ENCODE data around the gene LGR5. TPM values are rescaled to one million over a fixed set of nuclear protein-coding genes. Genes with fewer than 3 reads are reported as not detected.

The LGR5 gene
- total RNA-seq, 1 experiment from 2014 or later = 0.17 TPM

DNA sequence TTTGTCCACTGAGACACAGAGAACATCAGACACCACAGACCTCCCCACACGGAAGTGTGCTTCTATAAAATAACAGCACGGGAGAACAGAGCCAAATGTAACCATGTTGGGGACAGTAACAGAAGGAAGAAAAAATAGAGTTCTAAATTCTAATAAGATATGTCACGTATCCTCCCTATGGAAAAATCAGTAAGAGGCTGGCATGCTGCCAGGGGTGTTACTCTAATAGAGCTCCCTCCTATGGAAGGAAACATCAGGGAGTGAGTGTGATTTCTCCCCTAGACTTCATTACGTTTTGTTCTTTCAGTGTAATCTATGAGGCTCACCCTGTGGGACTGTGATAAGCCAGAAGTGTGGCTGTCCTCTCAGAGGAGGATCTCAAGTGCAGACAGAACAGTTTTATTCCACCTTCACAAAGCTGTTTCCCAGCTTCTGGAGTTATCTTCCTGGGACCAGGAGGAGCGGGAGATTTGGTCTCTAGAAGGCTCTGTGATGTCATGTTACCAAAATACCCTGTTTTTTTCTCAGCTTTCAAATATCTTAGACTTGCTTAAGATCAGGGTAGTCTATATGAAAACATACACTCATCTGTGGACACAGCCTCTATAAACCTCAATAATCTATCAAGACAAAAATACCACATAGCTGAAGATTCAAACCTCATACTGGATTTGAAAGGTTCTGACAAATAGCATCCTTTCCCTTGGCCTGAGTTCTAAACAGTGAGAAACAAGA, 154.8 kb downstream of the LGR5 start:
- Mint-ChIP-seq H3K27me3 (ENCODE audit: low read depth) (no peaks in the 10 kb centered on the region), H3K36me3 (no peaks in the 10 kb centered on the region), H3K27ac (no peak overlapping the region)

DNA sequence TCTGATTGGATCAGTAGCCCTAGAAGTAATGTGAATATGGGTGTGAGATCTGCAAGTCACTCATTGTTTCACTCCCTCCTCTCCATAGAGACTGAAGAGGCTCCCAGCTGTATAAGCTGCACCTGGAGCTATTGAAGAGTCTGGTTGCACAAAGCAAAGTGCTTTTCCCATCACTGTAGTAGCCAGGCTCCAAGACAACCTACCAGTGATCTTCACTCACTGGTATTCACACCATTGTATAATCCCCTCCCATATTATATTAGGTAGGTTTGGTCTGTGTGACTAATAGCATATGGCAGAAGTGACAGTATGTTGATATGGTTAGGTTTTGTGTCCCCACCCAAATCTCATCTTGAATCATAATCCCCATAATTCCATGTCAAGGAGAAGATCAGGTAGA, 159.6 kb downstream of the LGR5 start:
- ChIA-PET POLR2A (no interaction called here), CTCF (no interaction called here)
- H3K4me1 Mint-ChIP-seq = peaks cover 14% of the 10 kb centered on the region
- H3K27me3 Mint-ChIP-seq (ENCODE audit: low read depth) = no peaks in the 10 kb centered on the region
- ATAC-seq (no peak), DNase-seq (ENCODE audit: low spot score) (no peak)
- no peak overlapping the region for H3K4me3 Mint-ChIP-seq
- TF ChIP-seq JUN (CRISPR knock-in tag; IDR thresholded peaks at IDR 0.05) (no peak), ZNF423 (CRISPR knock-in tag; IDR thresholded peaks at IDR 0.05) (no peak), GABPB1 (CRISPR knock-in tag; IDR thresholded peaks at IDR 0.05) (no peak), ATF1 (CRISPR knock-in tag; IDR thresholded peaks at IDR 0.05) (no peak), MXD4 (CRISPR knock-in tag; IDR thresholded peaks at IDR 0.05; ENCODE audit: borderline replicate concordance) (no peak)
- TF ChIP-seq, protein P1, sequence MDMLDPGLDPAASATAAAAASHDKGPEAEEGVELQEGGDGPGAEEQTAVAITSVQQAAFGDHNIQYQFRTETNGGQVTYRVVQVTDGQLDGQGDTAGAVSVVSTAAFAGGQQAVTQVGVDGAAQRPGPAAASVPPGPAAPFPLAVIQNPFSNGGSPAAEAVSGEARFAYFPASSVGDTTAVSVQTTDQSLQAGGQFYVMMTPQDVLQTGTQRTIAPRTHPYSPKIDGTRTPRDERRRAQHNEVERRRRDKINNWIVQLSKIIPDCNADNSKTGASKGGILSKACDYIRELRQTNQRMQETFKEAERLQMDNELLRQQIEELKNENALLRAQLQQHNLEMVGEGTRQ (CRISPR knock-in tag; IDR thresholded peaks at IDR 0.05) = no peak
- TF ChIP-seq, protein P2, sequence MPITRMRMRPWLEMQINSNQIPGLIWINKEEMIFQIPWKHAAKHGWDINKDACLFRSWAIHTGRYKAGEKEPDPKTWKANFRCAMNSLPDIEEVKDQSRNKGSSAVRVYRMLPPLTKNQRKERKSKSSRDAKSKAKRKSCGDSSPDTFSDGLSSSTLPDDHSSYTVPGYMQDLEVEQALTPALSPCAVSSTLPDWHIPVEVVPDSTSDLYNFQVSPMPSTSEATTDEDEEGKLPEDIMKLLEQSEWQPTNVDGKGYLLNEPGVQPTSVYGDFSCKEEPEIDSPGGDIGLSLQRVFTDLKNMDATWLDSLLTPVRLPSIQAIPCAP (CRISPR knock-in tag; IDR thresholded peaks at IDR 0.05) = no peak
- peaks cover 3% of the 10 kb centered on the region; the same call in 1 of the 2 replicates for H3K9me3 Mint-ChIP-seq
- no peak overlapping the region for H3K27ac Mint-ChIP-seq
- H3K36me3 Mint-ChIP-seq = no peaks in the 10 kb centered on the region

More for the DNA sequence above, 154.8 kb downstream of the LGR5 start:
- ATAC-seq (no peak), DNase-seq (ENCODE audit: low spot score) (no peak)
- no peak overlapping the region for H3K4me3 Mint-ChIP-seq
- TF ChIP-seq ESRRA (CRISPR knock-in tag; IDR thresholded peaks at IDR 0.05; ENCODE audit: borderline replicate concordance) (no peak), ZNF423 (CRISPR knock-in tag; IDR thresholded peaks at IDR 0.05) (no peak), HMGA2 (CRISPR knock-in tag; IDR thresholded peaks at IDR 0.05) (no peak), JUN (CRISPR knock-in tag; IDR thresholded peaks at IDR 0.05) (no peak), ZNF121 (CRISPR knock-in tag; IDR thresholded peaks at IDR 0.05) (no peak), FOXP1 (CRISPR knock-in tag; IDR thresholded peaks at IDR 0.05; ENCODE audit: borderline replicate concordance) (no peak), NR2C2 (CRISPR knock-in tag; IDR thresholded peaks at IDR 0.05) (no peak), NR1H2 (CRISPR knock-in tag; IDR thresholded peaks at IDR 0.05) (no peak)
- TF ChIP-seq, protein P3, sequence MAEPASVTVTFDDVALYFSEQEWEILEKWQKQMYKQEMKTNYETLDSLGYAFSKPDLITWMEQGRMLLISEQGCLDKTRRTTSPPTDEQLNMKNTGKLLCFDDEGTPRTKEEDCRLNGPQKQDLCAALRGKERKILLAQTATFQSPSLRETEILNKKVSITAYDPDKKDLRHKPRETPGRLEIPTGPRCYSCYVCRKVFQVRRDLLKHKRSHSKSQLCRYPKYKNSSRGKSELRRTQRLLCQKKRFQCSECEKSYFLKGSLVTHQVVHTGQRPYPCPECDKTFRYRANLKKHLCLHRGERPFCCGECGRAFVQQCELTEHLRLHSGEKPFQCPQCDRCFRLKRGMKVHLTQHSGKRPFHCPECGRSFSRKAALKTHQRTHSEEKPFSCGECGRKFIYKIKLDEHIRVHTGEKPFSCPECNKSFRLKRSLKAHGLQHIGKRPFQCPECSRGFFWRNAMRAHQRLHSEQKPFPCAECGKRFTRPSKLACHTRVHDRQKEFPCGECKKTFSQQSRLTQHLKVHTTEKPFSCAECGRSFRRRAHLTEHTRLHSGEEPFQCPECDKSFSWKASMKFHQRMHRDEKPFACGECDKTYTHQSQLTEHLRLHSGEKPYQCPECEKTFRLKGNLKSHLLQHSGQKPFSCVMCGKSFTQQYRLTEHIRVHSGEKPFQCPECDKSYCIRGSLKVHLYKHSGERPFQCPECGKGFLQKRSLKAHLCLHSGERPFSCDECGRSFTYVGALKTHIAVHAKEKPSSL (CRISPR knock-in tag; conservative IDR thresholded peaks at IDR 0.05) = no peak
- TF ChIP-seq, protein P4, sequence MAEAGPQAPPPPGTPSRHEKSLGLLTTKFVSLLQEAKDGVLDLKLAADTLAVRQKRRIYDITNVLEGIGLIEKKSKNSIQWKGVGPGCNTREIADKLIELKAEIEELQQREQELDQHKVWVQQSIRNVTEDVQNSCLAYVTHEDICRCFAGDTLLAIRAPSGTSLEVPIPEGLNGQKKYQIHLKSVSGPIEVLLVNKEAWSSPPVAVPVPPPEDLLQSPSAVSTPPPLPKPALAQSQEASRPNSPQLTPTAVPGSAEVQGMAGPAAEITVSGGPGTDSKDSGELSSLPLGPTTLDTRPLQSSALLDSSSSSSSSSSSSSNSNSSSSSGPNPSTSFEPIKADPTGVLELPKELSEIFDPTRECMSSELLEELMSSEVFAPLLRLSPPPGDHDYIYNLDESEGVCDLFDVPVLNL (CRISPR knock-in tag; IDR thresholded peaks at IDR 0.05; ENCODE audit: borderline replicate concordance, low read depth) = no peak
- TF ChIP-seq, protein P5, sequence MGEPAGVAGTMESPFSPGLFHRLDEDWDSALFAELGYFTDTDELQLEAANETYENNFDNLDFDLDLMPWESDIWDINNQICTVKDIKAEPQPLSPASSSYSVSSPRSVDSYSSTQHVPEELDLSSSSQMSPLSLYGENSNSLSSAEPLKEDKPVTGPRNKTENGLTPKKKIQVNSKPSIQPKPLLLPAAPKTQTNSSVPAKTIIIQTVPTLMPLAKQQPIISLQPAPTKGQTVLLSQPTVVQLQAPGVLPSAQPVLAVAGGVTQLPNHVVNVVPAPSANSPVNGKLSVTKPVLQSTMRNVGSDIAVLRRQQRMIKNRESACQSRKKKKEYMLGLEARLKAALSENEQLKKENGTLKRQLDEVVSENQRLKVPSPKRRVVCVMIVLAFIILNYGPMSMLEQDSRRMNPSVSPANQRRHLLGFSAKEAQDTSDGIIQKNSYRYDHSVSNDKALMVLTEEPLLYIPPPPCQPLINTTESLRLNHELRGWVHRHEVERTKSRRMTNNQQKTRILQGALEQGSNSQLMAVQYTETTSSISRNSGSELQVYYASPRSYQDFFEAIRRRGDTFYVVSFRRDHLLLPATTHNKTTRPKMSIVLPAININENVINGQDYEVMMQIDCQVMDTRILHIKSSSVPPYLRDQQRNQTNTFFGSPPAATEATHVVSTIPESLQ (CRISPR knock-in tag; IDR thresholded peaks at IDR 0.05) = no peak
- TF ChIP-seq, protein P6, sequence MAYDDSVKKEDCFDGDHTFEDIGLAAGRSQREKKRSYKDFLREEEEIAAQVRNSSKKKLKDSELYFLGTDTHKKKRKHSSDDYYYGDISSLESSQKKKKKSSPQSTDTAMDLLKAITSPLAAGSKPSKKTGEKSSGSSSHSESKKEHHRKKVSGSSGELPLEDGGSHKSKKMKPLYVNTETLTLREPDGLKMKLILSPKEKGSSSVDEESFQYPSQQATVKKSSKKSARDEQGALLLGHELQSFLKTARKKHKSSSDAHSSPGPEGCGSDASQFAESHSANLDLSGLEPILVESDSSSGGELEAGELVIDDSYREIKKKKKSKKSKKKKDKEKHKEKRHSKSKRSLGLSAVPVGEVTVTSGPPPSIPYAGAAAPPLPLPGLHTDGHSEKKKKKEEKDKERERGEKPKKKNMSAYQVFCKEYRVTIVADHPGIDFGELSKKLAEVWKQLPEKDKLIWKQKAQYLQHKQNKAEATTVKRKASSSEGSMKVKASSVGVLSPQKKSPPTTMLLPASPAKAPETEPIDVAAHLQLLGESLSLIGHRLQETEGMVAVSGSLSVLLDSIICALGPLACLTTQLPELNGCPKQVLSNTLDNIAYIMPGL (CRISPR knock-in tag; IDR thresholded peaks at IDR 0.05) = no peak
- POLR2A ChIA-PET = no interaction called here
- CTCF ChIA-PET = interaction anchor here (0.7 to 2.0 kb wide), 4 partner anchors 42 to 202 kb away, joined by 3 to 7 read pairs (median 4); no protein-coding TSS in a partner anchor
- peaks cover 4% of the 10 kb centered on the region; the same call in 1 of the 2 replicates for H3K9me3 Mint-ChIP-seq
- H3K4me1 Mint-ChIP-seq = peaks cover 9% of the 10 kb centered on the region

Measured in WTC11 (cell line).